Mammary epithelial cell (primary cell): ENCODE results near the gene PRPF19.

Source experiments
- EZH2 ChIP-seq: IDR thresholded peaks from 2 replicates; pipeline ENCODE4 v1.6.1; 2012; ENCODE audit warnings: low read length, inconsistent platforms, borderline replicate concordance
- TF ChIP-seq, protein P1 (sequence below), 2 donors: IDR thresholded peaks in 1 of 2; conservative IDR thresholded peaks in 1 of 2; 2 replicates each; pipeline ENCODE4 v1.5.1; 2011 to 2012; ENCODE audit warnings: inconsistent platforms in 2 of 2, low read length in 2 of 2, mild to moderate bottlenecking in 2 of 2, control low read depth in 1 of 2, low read depth in 1 of 2; ENCODE audit not compliant: insufficient read depth in 1 of 2; ENCODE audit errors: extremely low read depth in 1 of 2

DNA sequence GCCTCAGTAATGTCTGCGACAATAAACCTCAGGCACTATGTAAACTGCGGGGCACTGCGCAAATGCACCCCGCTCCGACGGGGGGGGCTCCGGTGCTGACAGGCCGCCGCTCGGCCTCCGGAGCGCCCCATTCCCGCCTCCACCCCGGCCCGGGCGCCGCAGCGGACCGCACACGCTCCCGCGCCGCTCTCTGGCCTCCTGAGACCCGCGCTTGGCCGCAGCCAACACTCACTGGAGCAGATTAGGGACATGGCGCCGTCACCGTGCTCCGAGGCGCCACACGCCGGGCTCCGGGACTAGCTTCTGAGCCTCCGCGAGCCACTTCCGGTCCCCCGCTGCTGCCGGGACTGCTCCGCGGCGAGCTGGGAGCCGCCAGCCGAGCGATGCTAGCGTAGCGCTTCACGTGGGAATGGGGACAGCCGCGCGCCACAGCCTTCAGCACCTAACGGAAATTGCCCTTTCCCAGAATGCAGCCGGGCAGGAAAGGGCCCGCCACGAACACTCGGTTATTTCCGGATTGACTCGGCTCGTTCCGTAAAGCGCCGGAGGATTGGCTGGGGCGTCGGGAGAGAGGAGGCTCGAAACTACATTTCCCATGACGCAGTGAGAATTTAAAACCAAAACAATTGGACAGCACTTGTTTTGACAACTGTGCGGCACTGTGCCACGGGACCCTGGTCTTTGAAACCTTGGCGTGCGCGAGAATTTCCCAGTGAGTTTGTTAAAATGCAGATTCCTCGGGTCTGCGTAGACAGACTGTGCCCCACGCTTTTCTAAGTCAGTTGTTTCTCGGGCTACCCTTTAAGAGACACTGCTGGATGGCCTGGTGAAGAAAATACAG, at the start of gene PRPF19:
- TF ChIP-seq, protein P1, sequence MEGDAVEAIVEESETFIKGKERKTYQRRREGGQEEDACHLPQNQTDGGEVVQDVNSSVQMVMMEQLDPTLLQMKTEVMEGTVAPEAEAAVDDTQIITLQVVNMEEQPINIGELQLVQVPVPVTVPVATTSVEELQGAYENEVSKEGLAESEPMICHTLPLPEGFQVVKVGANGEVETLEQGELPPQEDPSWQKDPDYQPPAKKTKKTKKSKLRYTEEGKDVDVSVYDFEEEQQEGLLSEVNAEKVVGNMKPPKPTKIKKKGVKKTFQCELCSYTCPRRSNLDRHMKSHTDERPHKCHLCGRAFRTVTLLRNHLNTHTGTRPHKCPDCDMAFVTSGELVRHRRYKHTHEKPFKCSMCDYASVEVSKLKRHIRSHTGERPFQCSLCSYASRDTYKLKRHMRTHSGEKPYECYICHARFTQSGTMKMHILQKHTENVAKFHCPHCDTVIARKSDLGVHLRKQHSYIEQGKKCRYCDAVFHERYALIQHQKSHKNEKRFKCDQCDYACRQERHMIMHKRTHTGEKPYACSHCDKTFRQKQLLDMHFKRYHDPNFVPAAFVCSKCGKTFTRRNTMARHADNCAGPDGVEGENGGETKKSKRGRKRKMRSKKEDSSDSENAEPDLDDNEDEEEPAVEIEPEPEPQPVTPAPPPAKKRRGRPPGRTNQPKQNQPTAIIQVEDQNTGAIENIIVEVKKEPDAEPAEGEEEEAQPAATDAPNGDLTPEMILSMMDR (conservative IDR thresholded peaks at IDR 0.05 in 1 of 2, IDR thresholded peaks at IDR 0.05 in 1 of 2; ENCODE audit: extremely low read depth in 1 of 2, insufficient read depth in 1 of 2, low read depth in 1 of 2, low read length in 2 of 2): no peak
- no peak for TF ChIP-seq EZH2
